GM12878 (cell line): ENCODE results near the gene KRT25. TPM values are rescaled to one million over a fixed set of nuclear protein-coding genes. Genes with fewer than 3 reads are reported as not detected.

Source experiments
- ATAC-seq: fragments of 200-7000 bp; cut with Tn5 transposase; 3 replicates; pipeline ENCODE4 v1.9.1; 2020; ENCODE audit warnings: mild to moderate bottlenecking, moderate library complexity
- BruUV-seq: library from RNA; stranded (reverse); fragments of 400-500 nt; replicated peaks from 2 replicates; lab custom pipeline; 2021; lab: Mats Ljungman, UMichigan
- CTCF ChIA-PET: fragments of 300-600 bp; sonication (Branson Sonifier 250); formaldehyde crosslinking; extraction: SDS; loops from one replicate; lab custom pipeline; 2021; ENCODE audit warnings: inconsistent platforms; lab: Yijun Ruan, JAX
- POLR2A ChIA-PET: fragments of 350-600 bp; formaldehyde crosslinking; extraction: SDS; loops from one replicate; lab custom pipeline; 2021; ENCODE audit warnings: inconsistent platforms; lab: Charles Lee
- RAD21 ChIA-PET: fragments of 300-600 bp; sonication (Branson Sonifier 250); formaldehyde crosslinking; loops from one replicate; lab custom pipeline; 2023; ENCODE audit warnings: antibody characterized with exemption; ENCODE audit not compliant: unreplicated experiment; lab: Charles Lee
- SMC1A ChIA-PET: fragments of 300-600 bp; sonication (Branson Sonifier 250); formaldehyde crosslinking; loops from one replicate; lab custom pipeline; 2023; ENCODE audit not compliant: unreplicated experiment, uncharacterized antibody; lab: Charles Lee
- DNase-seq: peaks from one replicate; pipeline ENCODE4 v3.0.0-alpha.2; 2011; ENCODE audit warnings: low read depth, low spot score
- FAIRE-seq: peaks from 3 replicates; lab custom pipeline; 2011; peaks lifted over from hg19 to GRCh38; lab: Jason Lieb, UNC
- H2AFZ ChIP-seq: 2 replicates; pipeline ENCODE4 v1.6.0; 2011; ENCODE audit warnings: low read depth, low read length, control low read depth; ENCODE audit not compliant: control insufficient read depth
- H3K27ac ChIP-seq: 2 replicates; pipeline ENCODE4 v1.5.1; 2011; ENCODE audit warnings: control low read depth; ENCODE audit not compliant: control insufficient read depth, insufficient read depth
- H3K27me3 ChIP-seq, 2 experiments: replicated peaks in 1 of 2; 2 replicates each; pipeline versions ENCODE4 v1.6.0 to v1.6.1; 2011; ENCODE audit warnings: low read length in 1 of 2; ENCODE audit not compliant: control insufficient read depth in 2 of 2, insufficient read depth in 2 of 2
- H3K36me3 ChIP-seq, 2 experiments: 2 replicates each; pipeline ENCODE4 v1.5.1; 2011; ENCODE audit warnings: low read length in 1 of 2; ENCODE audit not compliant: control insufficient read depth in 2 of 2, insufficient read depth in 2 of 2
- H3K4me1 ChIP-seq: 2 replicates; pipeline ENCODE4 v1.6.1; 2011; ENCODE audit warnings: mild to moderate bottlenecking, low read length, moderate library complexity, mixed read lengths; ENCODE audit not compliant: control insufficient read depth, insufficient read depth
- H3K4me2 ChIP-seq: 2 replicates; pipeline ENCODE4 v1.6.0; 2011; ENCODE audit warnings: control low read depth; ENCODE audit not compliant: control insufficient read depth, insufficient read depth
- H3K4me3 ChIP-seq: fragments of 200-600 bp; sonication (generic); 2 replicates; pipeline ENCODE4 v1.5.1; 2016
- H3K79me2 ChIP-seq: 2 replicates; pipeline ENCODE4 v1.6.0; 2011; ENCODE audit warnings: low read length; ENCODE audit not compliant: control insufficient read depth, insufficient read depth
- H3K9ac ChIP-seq: 2 replicates; pipeline ENCODE4 v1.8.0; 2011; ENCODE audit warnings: low read length, control low read depth, mixed read lengths; ENCODE audit not compliant: control insufficient read depth, insufficient read depth
- H3K9me3 ChIP-seq: replicated peaks from 3 replicates; pipeline ENCODE4 v1.5.1; 2011; ENCODE audit warnings: mild to moderate bottlenecking, low read length; ENCODE audit not compliant: control insufficient read depth, insufficient read depth
- H4K20me1 ChIP-seq: 2 replicates; pipeline ENCODE4 v1.6.0; 2011; ENCODE audit not compliant: control insufficient read depth, insufficient read depth
- DPF2 ChIP-seq: fragments of 450-650 bp; IDR thresholded peaks from 2 replicates; pipeline ENCODE4 v1.6.1; 2017; ENCODE audit warnings: mild to moderate bottlenecking
- E2F8 ChIP-seq: fragments of 450-650 bp; IDR thresholded peaks from 2 replicates; pipeline ENCODE4 v1.6.1; 2018; ENCODE audit warnings: mild to moderate bottlenecking, low read depth, moderate library complexity; ENCODE audit not compliant: partially characterized antibody
- GATAD2B ChIP-seq: fragments of 450-650 bp; conservative IDR thresholded peaks from 2 replicates; pipeline ENCODE4 v1.6.1; 2017; ENCODE audit warnings: low read depth, mild to moderate bottlenecking, moderate library complexity
- SKIL ChIP-seq: fragments of 450-650 bp; IDR thresholded peaks from 2 replicates; pipeline ENCODE4 v1.6.1; 2017; ENCODE audit warnings: mild to moderate bottlenecking, low read depth, inconsistent platforms; ENCODE audit not compliant: poor library complexity, severe bottlenecking
- ZNF384 ChIP-seq: IDR thresholded peaks from 2 replicates; pipeline ENCODE4 v1.6.1; 2012; ENCODE audit warnings: low read depth, mild to moderate bottlenecking, low read length, improper control_type of control experiment, borderline replicate concordance
- WGBS: methylation state at CpG from one replicate; pipeline ENCODE4 v1.1.6; 2016; ENCODE audit warnings: low lambda C conversion rate; ENCODE audit not compliant: insufficient replicate concordance, insufficient coverage; ENCODE audit errors: missing lambda C conversion rate; 5-methylcytosine and 5-hydroxymethylcytosine counted together
- in situ Hi-C: fragments of 300-500 bp; cut with MboI; formaldehyde crosslinking; loops from 9 replicates; pipeline ENCODE4 v1.14.3; 2018; ENCODE audit warnings: mixed read lengths
- intact Hi-C: fragments of 100-400 bp; cut with micrococcal nuclease; formaldehyde crosslinking; loops from one replicate; pipeline ENCODE4 v1.14.2; 2022; ENCODE audit not compliant: unreplicated experiment
- polyA plus RNA-seq, 11 experiments: library from polyadenylated mRNA; depleted of rRNA in 4 of 11; unstranded in 6 of 11; stranded (reverse) in 5 of 11; fragments of >200 nt; fragmentation: Nextera tagmentation in 4 of 11; fragmentation: Illumina TruSeq in 1 of 11; extraction: Ambion mirVana in 4 of 11; extraction: Trizol in 1 of 11; gene quantifications; 1 replicate in 1 of 11; 2 replicates in 10 of 11; pipeline versions ENCODE4 v1.2.1 to v1.2.3, GENCODE V29; 2011 to 2016; ENCODE audit warnings: inconsistent platforms in 2 of 11, missing spikeins in 2 of 11, low read depth in 1 of 11
- total RNA-seq, 4 experiments: library from RNA; depleted of rRNA in 3 of 4; stranded (reverse); fragments of >200 nt in 3 of 4; fragmentation: Illumina TruSeq in 1 of 4; extraction: Trizol in 1 of 4; gene quantifications; 2 replicates each; pipeline versions ENCODE4 v1.2.1 to v1.2.3, GENCODE V29; 2013 to 2021

KRT25 gene
- total and polyA plus RNA-seq, 10 of the 15 experiments (the other 5 are each of a cell fraction or from before 2014, with no cell fraction given): not detected

GRCh38 chr17:40703652-40704051, 51.5 kb downstream of the KRT25 start, which contains the start of gene KRT24 (continued):
- TF ChIP-seq E2F8: no peak

GRCh38 chr17:40702271-40702670, 52.9 kb downstream of the KRT25 start:
- intact Hi-C loops (no loop called here), in situ Hi-C loops (no loop called here)
- Histone ChIP-seq H3K27me3 (peaks cover 0 to 2% of the 10 kb centered on the region in 2 experiments; a peak in 1 of 4 replicates), H3K27ac (no peak overlapping the region), H3K79me2 (no peaks in the 10 kb centered on the region), H4K20me1 (no peaks in the 10 kb centered on the region), H3K9me3 (no peaks in the 10 kb centered on the region), H3K9ac (no peak overlapping the region), H3K4me3 (no peak overlapping the region), H2AFZ (no peak overlapping the region), H3K36me3 (no peaks in the 10 kb centered on the region), H3K4me1 (no peaks in the 10 kb centered on the region), H3K4me2 (no peak overlapping the region)
- RAD21 ChIA-PET: no interaction called here
- CTCF ChIA-PET: interaction anchor here (1.1 to 2.0 kb wide), 4 partner anchors 10 to 960 kb away, joined by 3 to 5 read pairs (median 4); no protein-coding TSS in a partner anchor
- no TSS peak for BruUV-seq
- FAIRE-seq: no peak
- ATAC-seq: no peak
- POLR2A ChIA-PET: no interaction called here
- SMC1A ChIA-PET: interaction anchor here (1.5 kb wide), 1 partner anchor 18 kb away, joined by 4 read pairs; no protein-coding TSS in a partner anchor
- TF ChIP-seq DPF2: no peak
- no peak for TF ChIP-seq GATAD2B
- no peak for TF ChIP-seq ZNF384
- no peak for TF ChIP-seq SKIL
- no peak for DNase-seq
- 41% methylated on average over 3 of the region's 3 CpGs for WGBS
